ENCODE measurements around the gene SERPINB3. TPM values are rescaled to one million over a fixed set of nuclear protein-coding genes. Genes with fewer than 3 reads are reported as not detected.
"Not testable (repeated sequence)": the region's sequence is repeated elsewhere in the genome, so short reads cannot be mapped to it uniquely, and the experiment has no call there.

Gene SERPINB3
- total RNA-seq, 2 donors from 2014 or later = not detected

GRCh38 chr18:63642668-63643356 lies 18.9 kb downstream of the SERPINB3 start:
- H3K4me3 ChIP-seq; H3K9me3 ChIP-seq; DNase-seq (ENCODE audit: low spot score); H3K36me3 ChIP-seq; H3K27ac ChIP-seq; ATAC-seq (ENCODE audit: insufficient number of reproducible peaks, low FRiP score, low read depth); H3K27me3 ChIP-seq (replicated peaks; ENCODE audit: insufficient read depth); H3K4me1 ChIP-seq (ENCODE audit: control insufficient read depth in 1 of 2, low read depth in 2 of 2): not testable (repeated sequence)

- not testable (repeated sequence) for DNase-seq (ENCODE audit: low spot score); H3K4me1 ChIP-seq (ENCODE audit: control insufficient read depth in 1 of 2, low read depth in 2 of 2); H3K27me3 ChIP-seq (replicated peaks; ENCODE audit: insufficient read depth); H3K36me3 ChIP-seq; H3K9me3 ChIP-seq; H3K27ac ChIP-seq; ATAC-seq (ENCODE audit: insufficient number of reproducible peaks, low FRiP score, low read depth); H3K4me3 ChIP-seq
Measured at GRCh38 chr18:63641157-63641680, 20.5 kb downstream of the SERPINB3 start.

- Histone ChIP-seq H3K27me3 (replicated peaks; ENCODE audit: insufficient read depth) (no peaks in the 10 kb centered on the region), H3K4me3 (no peak overlapping the region), H3K27ac (no peak overlapping the region), H3K4me1 (ENCODE audit: control insufficient read depth in 1 of 2, low read depth in 2 of 2) (no peaks in the 10 kb centered on the region), H3K36me3 (no peaks in the 10 kb centered on the region), H3K9me3 (no peaks in the 10 kb centered on the region)
- no peak for DNase-seq (ENCODE audit: low spot score)
- no peak for ATAC-seq (ENCODE audit: insufficient number of reproducible peaks, low FRiP score, low read depth)
- TF ChIP-seq CTCF (IDR thresholded peaks at IDR 0.05) = no peak
Measured at GRCh38 chr18:63637703-63638102, 24.0 kb downstream of the SERPINB3 start.

- ATAC-seq (ENCODE audit: insufficient number of reproducible peaks, low FRiP score, low read depth) = no peak
- no peak overlapping the region for H3K4me3 ChIP-seq
- no peak overlapping the region for H3K27ac ChIP-seq
- no peak for DNase-seq (ENCODE audit: low spot score)
- TF ChIP-seq CTCF (IDR thresholded peaks at IDR 0.05) = no peak
- H3K4me1 ChIP-seq (ENCODE audit: control insufficient read depth in 1 of 2, low read depth in 2 of 2) = no peaks in the 10 kb centered on the region
- no peaks in the 10 kb centered on the region for H3K27me3 ChIP-seq (replicated peaks; ENCODE audit: insufficient read depth)
- H3K36me3 ChIP-seq = no peaks in the 10 kb centered on the region
- H3K9me3 ChIP-seq = peaks cover 7% of the 10 kb centered on the region
Measured at GRCh38 chr18:63627819-63628218, 33.9 kb downstream of the SERPINB3 start.

- Histone ChIP-seq H3K27ac (no peak overlapping the region), H3K9me3 (peaks cover 7% of the 10 kb centered on the region), H3K4me1 (ENCODE audit: control insufficient read depth in 1 of 2, low read depth in 2 of 2) (no peaks in the 10 kb centered on the region), H3K36me3 (no peaks in the 10 kb centered on the region), H3K27me3 (replicated peaks; ENCODE audit: insufficient read depth) (no peaks in the 10 kb centered on the region), H3K4me3 (no peak overlapping the region)
- DNase-seq (ENCODE audit: low spot score) (no peak), ATAC-seq (ENCODE audit: insufficient number of reproducible peaks, low FRiP score, low read depth) (no peak)
- no peak for TF ChIP-seq CTCF (IDR thresholded peaks at IDR 0.05)
Measured at GRCh38 chr18:63626431-63626830, 35.3 kb downstream of the SERPINB3 start.

- no peak overlapping the region for H3K4me3 ChIP-seq
- ATAC-seq (ENCODE audit: insufficient number of reproducible peaks, low FRiP score, low read depth) (no peak), DNase-seq (ENCODE audit: low spot score) (no peak)
- H3K27ac ChIP-seq = no peak overlapping the region
- no peak for TF ChIP-seq CTCF (IDR thresholded peaks at IDR 0.05)
- H3K4me1 ChIP-seq (ENCODE audit: control insufficient read depth in 1 of 2, low read depth in 2 of 2) = no peaks in the 10 kb centered on the region
- peaks cover 10% of the 10 kb centered on the region for H3K9me3 ChIP-seq
- H3K36me3 ChIP-seq = no peaks in the 10 kb centered on the region
- no peaks in the 10 kb centered on the region for H3K27me3 ChIP-seq (replicated peaks; ENCODE audit: insufficient read depth)
Measured at GRCh38 chr18:63624863-63625262, 36.8 kb downstream of the SERPINB3 start.

Data from thoracic aorta (tissue), 2 donors.